HuH-7.5 (cell line): Measurements from ENCODE around the gene PLA2G4A.

ENCODE experiments used
- DNase-seq: peaks from one replicate; pipeline ENCODE4 v3.0.0; 2011; ENCODE audit warnings: low spot score

PLA2G4A gene

GRCh38 chr1:186828611-186829454 lies at the start of gene PLA2G4A:
Gene PLA2G4A, plus strand, starts transcription at chr1:186828949. Its CDS starts 25,406 bp downstream, at chr1:186854355.
- DNase-seq = no peak

GRCh38 chr1:186780076-186780475 lies 48.7 kb upstream of the PLA2G4A start:
- no peak for DNase-seq

GRCh38 chr1:186781730-186782129 lies 47.0 kb upstream of the PLA2G4A start:
- no peak for DNase-seq

- DNase-seq = no peak
These were observed 46.0 kb upstream of the PLA2G4A start for GRCh38 chr1:186782791-186783190.

GRCh38 chr1:186783193-186783592 lies 45.6 kb upstream of the PLA2G4A start:
- DNase-seq = no peak

- no peak for DNase-seq
These were observed 43.2 kb upstream of the PLA2G4A start for GRCh38 chr1:186785503-186785902.

- no peak for DNase-seq
These were observed 38.6 kb upstream of the PLA2G4A start for GRCh38 chr1:186790101-186790500.

- DNase-seq = no peak
These were observed 35.7 kb upstream of the PLA2G4A start for GRCh38 chr1:186792870-186793581.

- no peak for DNase-seq
These were observed 35.2 kb upstream of the PLA2G4A start for GRCh38 chr1:186793582-186793927.

GRCh38 chr1:186798960-186799688 lies 29.6 kb upstream of the PLA2G4A start:
- DNase-seq = no peak

- DNase-seq = no peak
These were observed 29.1 kb upstream of the PLA2G4A start for GRCh38 chr1:186799689-186800054.

GRCh38 chr1:186802388-186802787 lies 26.4 kb upstream of the PLA2G4A start:
- DNase-seq = no peak

GRCh38 chr1:186804679-186805078 lies 24.1 kb upstream of the PLA2G4A start:
- no peak for DNase-seq

- DNase-seq = no peak
These were observed 22.3 kb upstream of the PLA2G4A start for GRCh38 chr1:186806477-186806876.

- DNase-seq = no peak
These were observed 21.6 kb upstream of the PLA2G4A start for GRCh38 chr1:186807163-186807562.

- no peak for DNase-seq
These were observed 16.9 kb upstream of the PLA2G4A start for GRCh38 chr1:186811892-186812291.

- DNase-seq = no peak
These were observed 16.2 kb upstream of the PLA2G4A start for GRCh38 chr1:186812570-186812969.

- no peak for DNase-seq
These were observed 15.3 kb upstream of the PLA2G4A start for GRCh38 chr1:186813420-186813819.

- no peak for DNase-seq
These were observed 9.6 kb upstream of the PLA2G4A start for GRCh38 chr1:186819126-186819525.

GRCh38 chr1:186819563-186819962 lies 9.2 kb upstream of the PLA2G4A start:
- DNase-seq = no peak

- no peak for DNase-seq
These were observed 1.2 kb downstream of the PLA2G4A start for GRCh38 chr1:186829686-186830587.

- DNase-seq = no peak
These were observed 2.4 kb downstream of the PLA2G4A start for GRCh38 chr1:186831168-186831567.
